ENCODE measurements around the gene PDE12.

PDE12 gene

GRCh38 chr3:57555738-57556458, at the start of gene PDE12:
Gene PDE12 (plus strand): TSS chr3:57556274. CDS start chr3:57556380, 106 bp downstream.
- in situ Hi-C loops (cut with MboI; ENCODE audit: low sequenced_read_pairs, unreplicated experiment), result no loop called here
- no peak for TF ChIP-seq CTCF (IDR thresholded peaks at IDR 0.05; ENCODE audit: borderline replicate concordance, control extremely low read depth, extremely low read depth, insufficient read depth, missing control alignments)
- peak; percentile 90 for DNase-seq (ENCODE audit: low spot score)

DNA sequence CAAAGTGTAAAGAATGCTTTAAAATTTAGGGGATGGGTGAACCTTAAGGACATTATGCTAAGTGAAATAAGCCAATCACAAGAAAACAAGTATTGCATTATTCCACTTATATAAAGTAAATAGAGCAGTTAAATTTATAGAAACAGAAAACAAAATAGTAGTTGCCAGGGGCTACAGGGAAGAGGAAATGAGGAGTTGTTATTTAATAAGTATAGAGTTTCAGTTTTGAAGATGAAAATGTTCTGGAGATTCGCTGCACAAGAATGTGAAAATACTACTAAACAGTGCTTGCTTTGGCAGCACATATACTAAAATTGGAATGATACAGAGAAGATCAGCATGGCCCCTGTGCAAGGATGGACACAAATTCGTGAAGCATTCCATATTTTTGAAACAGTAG, 43.9 kb upstream of the PDE12 start:
- no peak for DNase-seq (ENCODE audit: low spot score)
- in situ Hi-C loops (cut with MboI; ENCODE audit: low sequenced_read_pairs, unreplicated experiment), result no loop called here
- no peak for TF ChIP-seq CTCF (IDR thresholded peaks at IDR 0.05; ENCODE audit: borderline replicate concordance, control extremely low read depth, extremely low read depth, insufficient read depth, missing control alignments)

DNA sequence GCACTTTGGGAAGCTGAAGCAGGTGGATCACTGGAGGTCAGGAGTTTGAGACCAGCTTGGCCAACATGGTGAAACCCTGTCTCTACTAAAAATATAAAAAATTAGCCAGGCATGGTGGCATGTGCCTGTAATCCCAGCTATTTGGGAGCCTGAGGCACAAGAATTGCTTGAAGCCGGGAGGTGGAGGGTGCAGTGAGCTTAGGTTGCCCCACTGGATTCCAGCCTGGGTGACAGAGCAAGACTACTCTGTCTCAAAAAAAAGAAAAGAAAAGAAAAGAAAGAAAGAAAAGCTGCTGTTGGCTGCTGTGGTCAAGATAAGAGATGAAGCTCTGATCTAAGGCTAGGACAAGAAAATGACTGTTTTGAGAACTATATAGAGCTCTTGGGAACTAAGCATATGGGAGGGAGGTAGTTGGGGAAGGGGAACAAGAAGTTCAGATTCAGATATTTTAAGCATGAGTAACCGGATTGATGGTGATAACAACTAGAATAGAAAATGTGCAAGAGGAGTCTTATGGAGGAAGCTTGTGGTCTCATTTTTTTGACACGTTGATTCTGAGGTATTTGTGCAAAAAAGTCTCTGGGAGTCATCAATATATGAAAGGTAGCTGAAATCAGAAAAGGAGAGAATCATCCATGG, 37.7 kb upstream of the PDE12 start:
- in situ Hi-C loops (cut with MboI; ENCODE audit: low sequenced_read_pairs, unreplicated experiment), result no loop called here
- TF ChIP-seq CTCF (IDR thresholded peaks at IDR 0.05; ENCODE audit: borderline replicate concordance, control extremely low read depth, extremely low read depth, insufficient read depth, missing control alignments), result no peak
- DNase-seq (ENCODE audit: low spot score), result no peak

GRCh38 chr3:57530071-57530608, 25.9 kb upstream of the PDE12 start:
- in situ Hi-C loops (cut with MboI; ENCODE audit: low sequenced_read_pairs, unreplicated experiment), result no loop called here
- no peak for DNase-seq (ENCODE audit: low spot score)
- TF ChIP-seq CTCF (IDR thresholded peaks at IDR 0.05; ENCODE audit: borderline replicate concordance, control extremely low read depth, extremely low read depth, insufficient read depth, missing control alignments), result no peak

DNA sequence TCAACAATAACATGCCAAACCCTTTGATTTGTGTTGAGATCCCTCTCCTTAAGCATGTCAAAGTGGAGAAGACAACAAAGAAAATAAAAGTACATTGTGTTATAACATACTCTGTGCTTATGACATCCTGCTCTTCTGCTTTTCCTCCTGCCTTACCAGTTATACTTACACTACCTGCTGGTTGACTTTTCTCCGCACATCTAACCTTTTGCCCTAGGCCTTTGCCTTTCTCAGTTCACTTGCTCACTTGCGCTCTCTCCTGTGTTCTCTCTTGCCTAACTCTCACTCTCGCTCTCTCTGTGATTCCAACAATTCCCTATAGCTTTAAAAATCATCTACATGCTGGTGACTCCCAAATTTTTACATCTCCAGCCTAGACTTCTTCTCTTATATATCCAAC, 17.6 kb upstream of the PDE12 start:
- no peak for DNase-seq (ENCODE audit: low spot score)
- in situ Hi-C loops (cut with MboI; ENCODE audit: low sequenced_read_pairs, unreplicated experiment), result no loop called here
- no peak for TF ChIP-seq CTCF (IDR thresholded peaks at IDR 0.05; ENCODE audit: borderline replicate concordance, control extremely low read depth, extremely low read depth, insufficient read depth, missing control alignments)

DNA sequence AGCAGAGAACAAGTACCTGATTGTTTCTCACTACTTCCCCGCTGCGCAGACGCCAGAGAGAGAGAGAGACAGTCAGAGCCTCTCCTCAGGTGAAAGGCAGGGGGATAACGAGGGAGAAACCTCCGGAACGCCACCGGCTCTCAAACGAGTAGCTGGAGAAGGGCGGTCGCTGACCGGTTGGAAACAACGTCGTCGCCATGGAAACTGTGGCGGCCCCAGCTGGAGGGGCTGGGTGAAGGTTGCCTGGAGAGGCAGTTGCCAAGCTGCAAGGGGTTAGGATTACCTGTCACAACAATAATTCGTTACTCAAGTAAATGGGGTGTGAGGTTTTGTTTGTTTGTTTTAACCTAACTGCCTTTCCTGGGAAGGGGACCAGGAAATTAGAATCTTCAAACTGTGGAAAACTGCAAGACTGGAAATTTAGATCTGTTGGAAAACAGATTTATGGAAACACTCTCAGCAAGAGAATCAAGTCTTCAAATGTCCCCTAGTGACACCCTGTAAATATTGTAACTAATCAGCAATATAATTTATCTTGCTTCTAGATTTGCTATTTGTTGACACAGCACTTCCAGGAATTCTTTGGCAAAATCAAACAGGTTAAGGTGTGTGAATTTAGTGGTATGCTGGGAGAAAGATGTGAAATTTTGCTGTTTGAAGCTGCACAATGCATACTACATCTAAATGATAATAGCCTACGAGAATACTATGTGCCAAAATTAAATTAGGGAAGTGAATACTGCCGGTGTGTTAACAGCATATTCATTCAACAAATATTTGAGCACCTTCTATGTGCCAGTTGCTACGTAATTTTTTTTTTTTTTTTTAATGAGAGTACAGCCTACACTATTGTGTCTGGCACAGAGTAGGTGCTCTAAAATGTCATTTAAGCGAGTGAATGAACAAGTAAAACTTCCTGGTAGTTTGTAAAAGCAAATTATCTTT, 11.6 kb upstream of the PDE12 start, which contains the start of gene DNAH12:
DNAH12 (minus strand) TSS at position 164 of the 945 bp plus-strand sequence. CDS start 1,474 bp downstream, outside the sequence.
- TF ChIP-seq CTCF (IDR thresholded peaks at IDR 0.05; ENCODE audit: borderline replicate concordance, control extremely low read depth, extremely low read depth, insufficient read depth, missing control alignments), result no peak
- in situ Hi-C loops (cut with MboI; ENCODE audit: low sequenced_read_pairs, unreplicated experiment), result no loop called here
- DNase-seq (ENCODE audit: low spot score), result peak; percentile 51

Measured in GM13976 (cell line).